ENCODE measurements around the gene UGT1A8.

DNA sequence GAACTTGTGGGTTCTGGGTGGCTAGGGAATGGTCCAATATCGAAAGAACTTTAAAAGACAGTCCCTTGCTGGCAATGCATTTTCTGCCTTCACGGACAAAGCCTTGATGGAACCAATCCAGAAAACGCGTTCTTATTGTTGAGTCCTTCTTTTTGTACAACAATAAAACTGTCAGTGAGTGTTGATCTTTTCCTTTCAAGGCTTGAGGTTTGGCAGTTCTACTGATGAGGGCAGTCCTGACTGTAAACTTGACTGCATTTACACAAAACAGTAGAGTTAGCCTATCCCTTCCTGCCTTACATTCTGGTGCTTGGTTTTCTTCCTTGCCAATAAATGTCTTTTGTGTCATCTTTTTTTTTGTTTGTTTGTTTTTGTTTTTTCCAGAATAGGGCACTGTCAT lies 61.8 kb downstream of the UGT1A8 start:
- TF ChIP-seq JUNB (IDR thresholded peaks at IDR 0.05; ENCODE audit: unreplicated experiment) (no peak), POLR2AphosphoS5 (IDR thresholded peaks at IDR 0.05; ENCODE audit: low read depth) (no peak), ZNF114 (CRISPR knock-in tag; IDR thresholded peaks at IDR 0.05) (no peak), EZH2 (IDR thresholded peaks at IDR 0.05; ENCODE audit: low read depth, unreplicated experiment) (no peak), ZNF331 (CRISPR knock-in tag; IDR thresholded peaks at IDR 0.05; ENCODE audit: low read depth) (no peak), NANOG (IDR thresholded peaks at IDR 0.05; ENCODE audit: borderline replicate concordance) (no peak), EZH2phosphoT487 (IDR thresholded peaks at IDR 0.05; ENCODE audit: unreplicated experiment) (no peak), ZNF462 (CRISPR knock-in tag; IDR thresholded peaks at IDR 0.05) (no peak)
- TF ChIP-seq, protein P1, sequence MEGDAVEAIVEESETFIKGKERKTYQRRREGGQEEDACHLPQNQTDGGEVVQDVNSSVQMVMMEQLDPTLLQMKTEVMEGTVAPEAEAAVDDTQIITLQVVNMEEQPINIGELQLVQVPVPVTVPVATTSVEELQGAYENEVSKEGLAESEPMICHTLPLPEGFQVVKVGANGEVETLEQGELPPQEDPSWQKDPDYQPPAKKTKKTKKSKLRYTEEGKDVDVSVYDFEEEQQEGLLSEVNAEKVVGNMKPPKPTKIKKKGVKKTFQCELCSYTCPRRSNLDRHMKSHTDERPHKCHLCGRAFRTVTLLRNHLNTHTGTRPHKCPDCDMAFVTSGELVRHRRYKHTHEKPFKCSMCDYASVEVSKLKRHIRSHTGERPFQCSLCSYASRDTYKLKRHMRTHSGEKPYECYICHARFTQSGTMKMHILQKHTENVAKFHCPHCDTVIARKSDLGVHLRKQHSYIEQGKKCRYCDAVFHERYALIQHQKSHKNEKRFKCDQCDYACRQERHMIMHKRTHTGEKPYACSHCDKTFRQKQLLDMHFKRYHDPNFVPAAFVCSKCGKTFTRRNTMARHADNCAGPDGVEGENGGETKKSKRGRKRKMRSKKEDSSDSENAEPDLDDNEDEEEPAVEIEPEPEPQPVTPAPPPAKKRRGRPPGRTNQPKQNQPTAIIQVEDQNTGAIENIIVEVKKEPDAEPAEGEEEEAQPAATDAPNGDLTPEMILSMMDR (conservative IDR thresholded peaks at IDR 0.05; ENCODE audit: low read depth in 2 of 2): no peak
- TF ChIP-seq, protein P2, sequence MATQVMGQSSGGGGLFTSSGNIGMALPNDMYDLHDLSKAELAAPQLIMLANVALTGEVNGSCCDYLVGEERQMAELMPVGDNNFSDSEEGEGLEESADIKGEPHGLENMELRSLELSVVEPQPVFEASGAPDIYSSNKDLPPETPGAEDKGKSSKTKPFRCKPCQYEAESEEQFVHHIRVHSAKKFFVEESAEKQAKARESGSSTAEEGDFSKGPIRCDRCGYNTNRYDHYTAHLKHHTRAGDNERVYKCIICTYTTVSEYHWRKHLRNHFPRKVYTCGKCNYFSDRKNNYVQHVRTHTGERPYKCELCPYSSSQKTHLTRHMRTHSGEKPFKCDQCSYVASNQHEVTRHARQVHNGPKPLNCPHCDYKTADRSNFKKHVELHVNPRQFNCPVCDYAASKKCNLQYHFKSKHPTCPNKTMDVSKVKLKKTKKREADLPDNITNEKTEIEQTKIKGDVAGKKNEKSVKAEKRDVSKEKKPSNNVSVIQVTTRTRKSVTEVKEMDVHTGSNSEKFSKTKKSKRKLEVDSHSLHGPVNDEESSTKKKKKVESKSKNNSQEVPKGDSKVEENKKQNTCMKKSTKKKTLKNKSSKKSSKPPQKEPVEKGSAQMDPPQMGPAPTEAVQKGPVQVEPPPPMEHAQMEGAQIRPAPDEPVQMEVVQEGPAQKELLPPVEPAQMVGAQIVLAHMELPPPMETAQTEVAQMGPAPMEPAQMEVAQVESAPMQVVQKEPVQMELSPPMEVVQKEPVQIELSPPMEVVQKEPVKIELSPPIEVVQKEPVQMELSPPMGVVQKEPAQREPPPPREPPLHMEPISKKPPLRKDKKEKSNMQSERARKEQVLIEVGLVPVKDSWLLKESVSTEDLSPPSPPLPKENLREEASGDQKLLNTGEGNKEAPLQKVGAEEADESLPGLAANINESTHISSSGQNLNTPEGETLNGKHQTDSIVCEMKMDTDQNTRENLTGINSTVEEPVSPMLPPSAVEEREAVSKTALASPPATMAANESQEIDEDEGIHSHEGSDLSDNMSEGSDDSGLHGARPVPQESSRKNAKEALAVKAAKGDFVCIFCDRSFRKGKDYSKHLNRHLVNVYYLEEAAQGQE (IDR thresholded peaks at IDR 0.05; ENCODE audit: unreplicated experiment): no peak
- TF ChIP-seq, protein P3, sequence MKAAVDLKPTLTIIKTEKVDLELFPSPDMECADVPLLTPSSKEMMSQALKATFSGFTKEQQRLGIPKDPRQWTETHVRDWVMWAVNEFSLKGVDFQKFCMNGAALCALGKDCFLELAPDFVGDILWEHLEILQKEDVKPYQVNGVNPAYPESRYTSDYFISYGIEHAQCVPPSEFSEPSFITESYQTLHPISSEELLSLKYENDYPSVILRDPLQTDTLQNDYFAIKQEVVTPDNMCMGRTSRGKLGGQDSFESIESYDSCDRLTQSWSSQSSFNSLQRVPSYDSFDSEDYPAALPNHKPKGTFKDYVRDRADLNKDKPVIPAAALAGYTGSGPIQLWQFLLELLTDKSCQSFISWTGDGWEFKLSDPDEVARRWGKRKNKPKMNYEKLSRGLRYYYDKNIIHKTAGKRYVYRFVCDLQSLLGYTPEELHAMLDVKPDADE (IDR thresholded peaks at IDR 0.05): no peak
